ENCODE measurements around the gene APBA2. TPM values are rescaled to one million over a fixed set of nuclear protein-coding genes. Genes with fewer than 3 reads are reported as not detected.
"Not testable (repeated sequence)": the region's sequence is repeated elsewhere in the genome, so short reads cannot be mapped to it uniquely, and the experiment has no call there.

APBA2 gene
- total RNA-seq, 2 donors from 2014 or later: 0.47 to 0.48 TPM

- no peak for DNase-seq (ENCODE audit: low spot score)
- Histone ChIP-seq H3K27ac (no peak overlapping the region), H3K36me3 (no peaks in the 10 kb centered on the region), H3K9me3 (peaks cover 0 to 8% of the 10 kb centered on the region in 2 donors), H3K4me3 (no peak overlapping the region), H3K4me1 (no peaks in the 10 kb centered on the region), H3K27me3 (no peaks in the 10 kb centered on the region)
- TF ChIP-seq, protein P1, sequence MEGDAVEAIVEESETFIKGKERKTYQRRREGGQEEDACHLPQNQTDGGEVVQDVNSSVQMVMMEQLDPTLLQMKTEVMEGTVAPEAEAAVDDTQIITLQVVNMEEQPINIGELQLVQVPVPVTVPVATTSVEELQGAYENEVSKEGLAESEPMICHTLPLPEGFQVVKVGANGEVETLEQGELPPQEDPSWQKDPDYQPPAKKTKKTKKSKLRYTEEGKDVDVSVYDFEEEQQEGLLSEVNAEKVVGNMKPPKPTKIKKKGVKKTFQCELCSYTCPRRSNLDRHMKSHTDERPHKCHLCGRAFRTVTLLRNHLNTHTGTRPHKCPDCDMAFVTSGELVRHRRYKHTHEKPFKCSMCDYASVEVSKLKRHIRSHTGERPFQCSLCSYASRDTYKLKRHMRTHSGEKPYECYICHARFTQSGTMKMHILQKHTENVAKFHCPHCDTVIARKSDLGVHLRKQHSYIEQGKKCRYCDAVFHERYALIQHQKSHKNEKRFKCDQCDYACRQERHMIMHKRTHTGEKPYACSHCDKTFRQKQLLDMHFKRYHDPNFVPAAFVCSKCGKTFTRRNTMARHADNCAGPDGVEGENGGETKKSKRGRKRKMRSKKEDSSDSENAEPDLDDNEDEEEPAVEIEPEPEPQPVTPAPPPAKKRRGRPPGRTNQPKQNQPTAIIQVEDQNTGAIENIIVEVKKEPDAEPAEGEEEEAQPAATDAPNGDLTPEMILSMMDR (IDR thresholded peaks at IDR 0.05): no peak
Observed at GRCh38 chr15:29159771-29160455, 274.1 kb downstream of the APBA2 start.

DNA sequence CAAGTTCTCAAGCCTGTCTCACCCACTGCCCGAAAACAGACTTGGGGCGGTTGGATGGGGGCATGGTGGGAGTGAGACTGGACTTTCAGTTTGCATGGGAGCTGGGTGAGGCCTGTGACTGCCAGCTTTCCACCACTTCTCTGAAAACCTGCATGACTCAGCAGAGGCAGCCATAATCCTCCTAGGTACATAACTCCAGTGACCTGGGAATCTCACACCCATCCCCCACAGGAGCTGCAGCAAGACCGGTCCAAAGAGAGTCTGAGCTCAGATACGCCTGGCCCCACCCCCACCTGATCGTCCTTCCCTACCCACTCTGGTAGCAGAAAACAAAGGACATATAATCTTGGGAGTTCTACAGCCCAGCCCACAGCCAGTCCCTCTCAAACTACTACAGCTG, 276.6 kb downstream of the APBA2 start:
- no peaks in the 10 kb centered on the region for H3K4me1 ChIP-seq
- peaks cover 0 to 8% of the 10 kb centered on the region in 2 donors for H3K9me3 ChIP-seq
- no peaks in the 10 kb centered on the region for H3K27me3 ChIP-seq
- no peak for DNase-seq (ENCODE audit: low spot score)
- no peak overlapping the region for H3K4me3 ChIP-seq
- H3K36me3 ChIP-seq: no peaks in the 10 kb centered on the region
- TF ChIP-seq, protein P1 (IDR thresholded peaks at IDR 0.05): no peak
- H3K27ac ChIP-seq: no peak overlapping the region

- not testable (repeated sequence) for H3K4me1 ChIP-seq, H3K27ac ChIP-seq
Observed at GRCh38 chr15:29167122-29167521, 281.3 kb downstream of the APBA2 start.

More at GRCh38 chr15:29167122-29167521, 281.3 kb downstream of the APBA2 start:
- DNase-seq (ENCODE audit: low spot score); H3K9me3 ChIP-seq; H3K4me3 ChIP-seq; H3K27me3 ChIP-seq; H3K36me3 ChIP-seq: not testable (repeated sequence)

Other genes with a start within 250 kb of the APBA2 start
- gene GOLGA8M, start 173.6 kb upstream of the APBA2 start, total RNA-seq: under 1 TPM in 1 of 2 donors, not detected in 1; 0.31 TPM
- gene GOLGA6L7, start 37.3 kb upstream of the APBA2 start, total RNA-seq: not detected

Measured in right atrium auricular region (tissue), 2 donors.